K562 (cell line): ENCODE measurements around the gene USF2. TPM values are rescaled to one million over a fixed set of nuclear protein-coding genes. Genes with fewer than 3 reads are reported as not detected.

Source experiments
- ATAC-seq: fragments of 200-7000 bp; cut with Tn5 transposase; 3 replicates; pipeline ENCODE4 v1.9.1; 2020; ENCODE audit warnings: moderate library complexity
- BruUV-seq: library from RNA; stranded (reverse); fragments of 400-500 nt; replicated peaks from 2 replicates; lab custom pipeline; 2021; lab: Mats Ljungman, UMichigan
- CTCF ChIA-PET: fragments of 300-600 bp; formaldehyde crosslinking; extraction: SDS; loops from one replicate; lab custom pipeline; 2021; ENCODE audit warnings: low intra/inter-chr PET ratio; lab: Yijun Ruan, JAX
- POLR2A ChIA-PET: fragments of 300-600, 350-650 bp; sonication (Branson Sonifier 250); formaldehyde crosslinking; extraction: SDS; loops from one replicate; lab custom pipeline; 2021; ENCODE audit warnings: antibody characterized with exemption, inconsistent platforms; lab: Yijun Ruan, JAX
- DNase-seq, 4 experiments: peaks; one replicate each; pipeline versions ENCODE4 v3.0.0 to v3.0.0-alpha.2; 2011 to 2018; ENCODE audit warnings: low spot score in 3 of 4, mixed read lengths in 3 of 4; ENCODE audit errors: extremely low read depth in 1 of 4
- FAIRE-seq: peaks from 2 replicates; lab custom pipeline; 2011; peaks lifted over from hg19 to GRCh38; lab: Jason Lieb, UNC
- H2AFZ ChIP-seq: 2 replicates; pipeline ENCODE4 v1.6.0; 2011; ENCODE audit warnings: low read depth, low read length, control low read depth, inconsistent platforms
- H3K27ac ChIP-seq: fragments of 200-600 bp; 3 replicates; pipeline ENCODE4 v1.8.0; 2011; ENCODE audit warnings: low read depth, mild to moderate bottlenecking, control low read depth, inconsistent platforms, low read length, moderate library complexity, mixed read lengths; ENCODE audit errors: extremely low read depth
- H3K27me3 ChIP-seq, 2 experiments: fragments of 300-600 bp in 1 of 2; 2 replicates in 1 of 2; 3 replicates in 1 of 2; pipeline versions ENCODE4 v1.6.0 to v1.8.0; 2011; ENCODE audit warnings: inconsistent platforms in 2 of 2, low read length in 2 of 2, mild to moderate bottlenecking in 1 of 2, mixed read lengths in 1 of 2, moderate library complexity in 1 of 2; ENCODE audit not compliant: control insufficient read depth in 2 of 2, insufficient read depth in 2 of 2
- H3K36me3 ChIP-seq: fragments of 300-600 bp; 3 replicates; pipeline ENCODE4 v1.8.0; 2011; ENCODE audit warnings: mild to moderate bottlenecking, low read length, inconsistent platforms; ENCODE audit not compliant: control insufficient read depth, insufficient read depth
- H3K4me1 ChIP-seq, 2 experiments: fragments of 200-600 bp in 1 of 2; replicated peaks in 1 of 2; 2 replicates in 1 of 2; 3 replicates in 1 of 2; pipeline versions ENCODE4 v1.5.1 to v1.8.0; 2011; ENCODE audit warnings: inconsistent platforms in 2 of 2, low read length in 2 of 2, mild to moderate bottlenecking in 1 of 2, mixed read lengths in 1 of 2, moderate library complexity in 1 of 2; ENCODE audit not compliant: control insufficient read depth in 2 of 2, insufficient read depth in 2 of 2
- H3K4me2 ChIP-seq: 2 replicates; pipeline ENCODE4 v1.6.1; 2011; ENCODE audit warnings: low read length, control low read depth, inconsistent platforms, mixed read lengths; ENCODE audit not compliant: insufficient read depth
- H3K4me3 ChIP-seq: fragments of 200-600 bp; sonication (generic), shearing (Covaris generic); 2 replicates; pipeline ENCODE4 v1.5.1; 2016; ENCODE audit warnings: control low read depth, inconsistent platforms
- H3K79me2 ChIP-seq: fragments of 200-600 bp; 3 replicates; pipeline ENCODE4 v1.8.0; 2011; ENCODE audit warnings: low read length, inconsistent platforms; ENCODE audit not compliant: control insufficient read depth, insufficient read depth
- H3K9ac ChIP-seq, 2 experiments: 2 replicates each; pipeline versions ENCODE4 v1.6.0 to v1.6.1; 2011; ENCODE audit warnings: low read depth in 2 of 2, low read length in 2 of 2, control low read depth in 1 of 2, inconsistent platforms in 1 of 2, mild to moderate bottlenecking in 1 of 2, mixed read lengths in 1 of 2; ENCODE audit not compliant: insufficient read depth in 1 of 2
- H3K9me1 ChIP-seq: one replicate; pipeline ENCODE4 v1.6.0; 2011; ENCODE audit warnings: inconsistent platforms, mild to moderate bottlenecking, low read length, moderate library complexity; ENCODE audit not compliant: control insufficient read depth, insufficient read depth
- H3K9me3 ChIP-seq: replicated peaks from 2 replicates; pipeline ENCODE4 v1.5.1; 2011; ENCODE audit warnings: low read depth, low read length, inconsistent platforms; ENCODE audit not compliant: control insufficient read depth, insufficient read depth
- H4K20me1 ChIP-seq: replicated peaks from 2 replicates; pipeline ENCODE4 v1.6.1; 2011; ENCODE audit warnings: low read length, inconsistent platforms, mixed read lengths; ENCODE audit not compliant: control insufficient read depth, insufficient read depth
- ARID2 ChIP-seq: fragments of 450-650 bp; IDR thresholded peaks from 2 replicates; pipeline ENCODE4 v1.6.1; 2017; ENCODE audit warnings: antibody characterized with exemption, mild to moderate bottlenecking
- HDGF ChIP-seq: fragments of 450-650 bp; IDR thresholded peaks from 2 replicates; pipeline ENCODE4 v1.6.1; 2016
- ILK ChIP-seq: fragments of 450-650 bp; IDR thresholded peaks from 2 replicates; pipeline ENCODE4 v1.6.1; 2016; ENCODE audit warnings: missing genetic modification characterization, low read depth, mild to moderate bottlenecking, missing compliant biosample characterization, moderate library complexity, borderline replicate concordance
- JUNB ChIP-seq: fragments of 450-650 bp; formaldehyde crosslinking; conservative IDR thresholded peaks from 2 replicates; pipeline ENCODE4 v1.4.0; 2020; ENCODE audit warnings: mild to moderate bottlenecking
- MTA1 ChIP-seq: fragments of 450-650 bp; IDR thresholded peaks from 2 replicates; pipeline ENCODE4 v1.6.1; 2017; ENCODE audit warnings: borderline replicate concordance
- NRF1 ChIP-seq, 2 experiments: fragments of 450-650 bp; IDR thresholded peaks in 1 of 2; conservative IDR thresholded peaks in 1 of 2; 2 replicates each; pipeline ENCODE4 v1.6.1; 2014; ENCODE audit warnings: mild to moderate bottlenecking in 2 of 2
- PHF20 ChIP-seq: fragments of 450-650 bp; IDR thresholded peaks from 2 replicates; pipeline ENCODE4 v1.6.1; 2018; ENCODE audit not compliant: partially characterized antibody
- POLR2H ChIP-seq: IDR thresholded peaks from 2 replicates; pipeline ENCODE4 v1.6.1; 2016; ENCODE audit warnings: missing genetic modification characterization, low read depth, mild to moderate bottlenecking, control low read depth, missing compliant biosample characterization, moderate library complexity
- RERE ChIP-seq: sonication (generic); formaldehyde crosslinking; IDR thresholded peaks from 2 replicates; pipeline ENCODE4 v1.8.0; 2023; ENCODE audit warnings: missing genetic modification reagents, mild to moderate bottlenecking, borderline replicate concordance
- SAP30 ChIP-seq: fragments of 200-600 bp; sonication (generic); IDR thresholded peaks from 2 replicates; pipeline ENCODE4 v1.6.1; 2012; ENCODE audit warnings: borderline replicate concordance, low read depth, mild to moderate bottlenecking, moderate library complexity, low read length, control low read depth, inconsistent platforms; ENCODE audit not compliant: insufficient read depth, poor library complexity, severe bottlenecking
- SIN3A ChIP-seq, 2 experiments: fragments of 150-350 bp in 1 of 2; IDR thresholded peaks; 2 replicates each; pipeline ENCODE4 v1.6.1; 2011 to 2016; ENCODE audit warnings: borderline replicate concordance in 2 of 2, low read depth in 2 of 2, low read length in 2 of 2, mild to moderate bottlenecking in 2 of 2, moderate library complexity in 2 of 2; ENCODE audit not compliant: control insufficient read depth in 1 of 2
- SIRT6 ChIP-seq: IDR thresholded peaks from one replicate; pipeline ENCODE4 v1.6.1; 2012; ENCODE audit warnings: low read depth, mild to moderate bottlenecking, control low read depth, inconsistent platforms, low read length, moderate library complexity
- SMAD3 ChIP-seq: fragments of 450-650 bp; formaldehyde crosslinking; conservative IDR thresholded peaks from 2 replicates; pipeline ENCODE4 v1.4.0; 2020; ENCODE audit warnings: mild to moderate bottlenecking
- SP2 ChIP-seq: IDR thresholded peaks from 2 replicates; pipeline ENCODE4 v1.6.1; 2011; ENCODE audit warnings: mild to moderate bottlenecking, low read depth, low read length, moderate library complexity; ENCODE audit not compliant: poor library complexity, severe bottlenecking; ENCODE audit errors: extremely low read depth
- TAF7 ChIP-seq: fragments of 450-650 bp; IDR thresholded peaks from 2 replicates; pipeline ENCODE4 v1.6.1; 2016; ENCODE audit warnings: missing genetic modification characterization, missing compliant biosample characterization
- ZSCAN32 ChIP-seq: fragments of 450-650 bp; formaldehyde crosslinking; IDR thresholded peaks from 2 replicates; pipeline ENCODE4 v1.4.0; 2020; ENCODE audit warnings: mild to moderate bottlenecking, moderate library complexity
- WGBS: fragments of 100-300 bp; shearing (Covaris generic); methylation state at CpG from one replicate; pipeline ENCODE4 v1.1.6; 2016; ENCODE audit warnings: low coverage, mixed read lengths; ENCODE audit not compliant: insufficient coverage; ENCODE audit errors: missing lambda C conversion rate; 5-methylcytosine and 5-hydroxymethylcytosine counted together
- in situ Hi-C: fragments of 300-500 bp; cut with MboI; formaldehyde crosslinking; loops from 4 replicates; pipeline ENCODE4 v1.15.0; 2018; ENCODE audit warnings: inconsistent platforms, mixed read lengths
- intact Hi-C: fragments of 100-400 bp; cut with micrococcal nuclease; formaldehyde crosslinking; loops from 2 replicates; pipeline ENCODE4 v1.14.2; 2022
- polyA plus RNA-seq, 8 experiments: library from polyadenylated mRNA; depleted of rRNA in 4 of 8; stranded (reverse) in 5 of 8; unstranded in 3 of 8; fragments of >200 nt; fragmentation: Nextera tagmentation in 2 of 8; fragmentation: Illumina TruSeq in 1 of 8; extraction: Ambion mirVana in 2 of 8; extraction: Trizol in 1 of 8; gene quantifications; 2 replicates each; pipeline versions ENCODE4 v1.2.1 to v1.2.3, GENCODE V29; 2011 to 2014; ENCODE audit warnings: inconsistent platforms in 1 of 8, missing spikeins in 1 of 8
- total RNA-seq, 7 experiments: library from RNA; depleted of rRNA in 6 of 7; stranded (reverse); fragments of >200 nt in 6 of 7; fragmentation: Illumina TruSeq in 2 of 7; extraction: Trizol in 2 of 7; gene quantifications; 2 replicates each; pipeline versions ENCODE4 v1.2.1 to v1.2.3, GENCODE V29; 2011 to 2021; ENCODE audit warnings: low replicate concordance in 1 of 7
- TF ChIP-seq, protein P1 (sequence below): fragments of 250-450 bp; sonication (Bioruptor Pico); IDR thresholded peaks from 2 replicates; pipeline ENCODE4 v1.9.0; 2021; ENCODE audit warnings: mild to moderate bottlenecking

The USF2 gene
- total and polyA plus RNA-seq, 9 of the 15 experiments (the other 6 are each of a cell fraction or from before 2014, with no cell fraction given), result 0.27 to 93.7 (median 58.4) TPM

- no peak for TF ChIP-seq SAP30
- no peak for TF ChIP-seq MTA1
- no peak for TF ChIP-seq PHF20
- no peak for TF ChIP-seq ILK (tag)
- TF ChIP-seq HDGF, result no peak
- TF ChIP-seq NRF1 (conservative IDR thresholded peaks at IDR 0.05 in 1 of 2, IDR thresholded peaks at IDR 0.05 in 1 of 2), result no peak
Measured at GRCh38 chr19:35287713-35288112, 19.0 kb downstream of the USF2 start (continued).

- BruUV-seq, result no TSS peak
- Histone ChIP-seq H2AFZ (no peak overlapping the region), H3K9me3 (no peaks in the 10 kb centered on the region), H3K9me1 (no peaks in the 10 kb centered on the region), H3K27me3 (peaks cover 2 to 12% of the 10 kb centered on the region in 2 experiments; a peak in 2 of 5 replicates), H3K4me2 (no peak overlapping the region), H3K4me3 (no peak overlapping the region), H4K20me1 (no peaks in the 10 kb centered on the region), H3K36me3 (no peaks in the 10 kb centered on the region), H3K4me1 (peaks cover 6 to 27% of the 10 kb centered on the region in 2 experiments; a peak in 3 of 5 replicates), H3K9ac (no peak overlapping the region), H3K79me2 (no peaks in the 10 kb centered on the region), H3K27ac (no peak overlapping the region)
- DNase-seq, result no peak
- intact Hi-C loops (no loop called here), in situ Hi-C loops (no loop called here)
- FAIRE-seq, result no peak
- ATAC-seq, result no peak
- 20% methylated on average over 2 of the region's 2 CpGs for WGBS
- ChIA-PET CTCF (no interaction called here), POLR2A (interaction anchor here (0.9 to 1.2 kb wide), 2 partner anchors 11 to 14 kb away, joined by 5 to 6 read pairs; no protein-coding TSS in a partner anchor)
- no peak for TF ChIP-seq SMAD3
- TF ChIP-seq ZSCAN32 (CRISPR knock-in tag), result no peak
- TF ChIP-seq SIN3A (IDR thresholded peaks at IDR 0.05; ENCODE audit: borderline replicate concordance in 2 of 2, control insufficient read depth in 1 of 2, low read depth in 2 of 2, low read length in 2 of 2), result no peak
- TF ChIP-seq POLR2H (tag), result no peak
- TF ChIP-seq, protein P1, sequence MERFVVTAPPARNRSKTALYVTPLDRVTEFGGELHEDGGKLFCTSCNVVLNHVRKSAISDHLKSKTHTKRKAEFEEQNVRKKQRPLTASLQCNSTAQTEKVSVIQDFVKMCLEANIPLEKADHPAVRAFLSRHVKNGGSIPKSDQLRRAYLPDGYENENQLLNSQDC (CRISPR knock-in tag), result no peak
- TF ChIP-seq TAF7 (tag), result no peak
- TF ChIP-seq SIRT6, result no peak
- no peak for TF ChIP-seq SP2
- no peak for TF ChIP-seq JUNB (CRISPR knock-in tag)
- TF ChIP-seq ARID2, result no peak
- no peak for TF ChIP-seq RERE (CRISPR knock-in tag)
Measured at GRCh38 chr19:35288331-35288730, 19.6 kb downstream of the USF2 start.
